ENCODE measurements around the gene TARS2.

TARS2 gene

DNA sequence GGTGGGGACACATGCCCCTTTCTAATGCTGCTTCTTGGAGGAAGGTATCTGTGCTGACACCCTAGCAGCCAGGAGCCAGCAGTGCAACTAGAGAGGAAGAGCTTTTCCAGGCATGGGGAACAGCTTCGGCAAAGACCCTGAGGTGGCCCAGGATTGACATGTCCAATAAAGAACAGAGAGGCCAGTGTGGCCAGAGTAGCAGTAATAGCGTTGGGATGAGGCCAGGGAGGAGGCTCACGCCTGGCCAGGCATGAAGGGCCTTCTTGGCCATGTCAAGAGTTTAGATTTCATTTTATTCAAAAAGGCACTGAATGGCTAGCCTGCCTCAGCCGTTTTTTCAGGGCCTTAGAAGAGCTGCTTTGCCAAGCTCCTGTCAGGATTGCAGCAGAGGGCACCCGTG is 45.6 kb downstream of the TARS2 start:
- TF ChIP-seq MYC (IDR thresholded peaks at IDR 0.05; ENCODE audit: low read depth, low read length) = no peak
- TF ChIP-seq, protein P1, sequence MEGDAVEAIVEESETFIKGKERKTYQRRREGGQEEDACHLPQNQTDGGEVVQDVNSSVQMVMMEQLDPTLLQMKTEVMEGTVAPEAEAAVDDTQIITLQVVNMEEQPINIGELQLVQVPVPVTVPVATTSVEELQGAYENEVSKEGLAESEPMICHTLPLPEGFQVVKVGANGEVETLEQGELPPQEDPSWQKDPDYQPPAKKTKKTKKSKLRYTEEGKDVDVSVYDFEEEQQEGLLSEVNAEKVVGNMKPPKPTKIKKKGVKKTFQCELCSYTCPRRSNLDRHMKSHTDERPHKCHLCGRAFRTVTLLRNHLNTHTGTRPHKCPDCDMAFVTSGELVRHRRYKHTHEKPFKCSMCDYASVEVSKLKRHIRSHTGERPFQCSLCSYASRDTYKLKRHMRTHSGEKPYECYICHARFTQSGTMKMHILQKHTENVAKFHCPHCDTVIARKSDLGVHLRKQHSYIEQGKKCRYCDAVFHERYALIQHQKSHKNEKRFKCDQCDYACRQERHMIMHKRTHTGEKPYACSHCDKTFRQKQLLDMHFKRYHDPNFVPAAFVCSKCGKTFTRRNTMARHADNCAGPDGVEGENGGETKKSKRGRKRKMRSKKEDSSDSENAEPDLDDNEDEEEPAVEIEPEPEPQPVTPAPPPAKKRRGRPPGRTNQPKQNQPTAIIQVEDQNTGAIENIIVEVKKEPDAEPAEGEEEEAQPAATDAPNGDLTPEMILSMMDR (IDR thresholded peaks at IDR 0.05; ENCODE audit: low read depth, low read length) = no peak
- no peak for TF ChIP-seq POLR2A (IDR thresholded peaks at IDR 0.05; ENCODE audit: extremely low read depth, insufficient read length)
- TF ChIP-seq, protein P2, sequence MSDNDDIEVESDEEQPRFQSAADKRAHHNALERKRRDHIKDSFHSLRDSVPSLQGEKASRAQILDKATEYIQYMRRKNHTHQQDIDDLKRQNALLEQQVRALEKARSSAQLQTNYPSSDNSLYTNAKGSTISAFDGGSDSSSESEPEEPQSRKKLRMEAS (IDR thresholded peaks at IDR 0.05; ENCODE audit: low read depth, low read length) = no peak
- H3K4me3 ChIP-seq (ENCODE audit: low read depth, low read length) = no peak overlapping the region
- DNase-seq (ENCODE audit: low read depth) = no peak

DNA sequence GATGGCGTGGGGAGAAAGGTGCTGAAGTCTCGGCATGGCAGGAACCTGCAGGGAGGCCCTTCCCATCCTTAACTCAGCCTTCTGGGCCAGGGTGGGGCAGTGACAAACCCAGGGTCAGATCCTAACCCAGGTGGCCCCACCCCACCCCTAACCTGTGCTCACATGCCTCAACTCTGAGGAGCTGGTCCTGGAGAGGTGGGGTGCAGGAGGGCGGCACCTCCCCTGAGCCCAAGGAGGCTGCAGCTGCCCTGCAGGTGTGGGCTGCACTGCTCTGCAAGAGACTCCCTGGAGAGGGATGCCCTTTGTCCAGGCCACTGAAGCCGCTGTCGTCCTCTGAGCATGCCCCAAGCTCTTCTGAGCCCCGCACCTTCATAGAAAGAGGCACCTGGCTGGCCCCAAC is 46.8 kb downstream of the TARS2 start:
- TF ChIP-seq MYC (IDR thresholded peaks at IDR 0.05; ENCODE audit: low read depth, low read length) (no peak), POLR2A (IDR thresholded peaks at IDR 0.05; ENCODE audit: extremely low read depth, insufficient read length) (no peak)
- TF ChIP-seq, protein P1 (IDR thresholded peaks at IDR 0.05; ENCODE audit: low read depth, low read length) = no peak
- TF ChIP-seq, protein P2 (IDR thresholded peaks at IDR 0.05; ENCODE audit: low read depth, low read length) = no peak
- no peak for DNase-seq (ENCODE audit: low read depth)
- H3K4me3 ChIP-seq (ENCODE audit: low read depth, low read length) = no peak overlapping the region

DNA sequence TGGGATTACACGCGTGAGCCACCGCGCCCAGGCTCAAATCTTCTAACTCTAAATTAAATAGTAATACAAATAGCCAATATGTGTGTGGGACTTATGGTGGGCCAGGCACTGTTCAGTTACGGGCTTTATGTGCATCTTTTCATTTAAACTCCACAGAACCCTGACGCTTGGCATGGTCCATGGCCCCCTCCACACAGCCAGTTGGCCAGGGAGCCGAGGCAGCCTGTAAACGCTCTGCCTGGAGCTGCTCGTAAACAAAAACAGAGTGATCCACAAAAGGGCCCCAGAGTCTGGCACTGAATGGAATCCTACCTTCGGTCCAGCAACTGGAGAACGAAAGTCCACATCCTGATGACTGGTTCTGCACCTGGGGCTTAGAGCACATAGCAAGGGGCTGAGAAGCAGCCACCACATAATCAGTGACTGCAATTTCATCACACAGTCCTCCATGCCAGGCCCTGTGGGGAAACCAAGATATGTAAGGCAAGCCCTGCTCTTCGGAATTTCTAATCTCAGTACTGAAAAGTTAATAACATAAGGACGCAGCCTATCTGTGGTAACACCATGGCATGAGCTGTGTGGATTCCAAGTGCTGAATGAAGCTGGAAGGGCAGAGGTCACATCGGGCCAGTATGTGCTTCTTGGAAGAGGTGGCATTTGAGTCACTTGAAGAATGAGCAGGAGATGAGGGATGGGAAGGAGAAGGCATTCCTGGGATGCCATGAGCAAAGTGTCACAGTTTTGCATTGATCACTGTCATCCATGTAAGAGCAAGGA is 48.5 kb downstream of the TARS2 start:
- no peak overlapping the region for H3K4me3 ChIP-seq (ENCODE audit: low read depth, low read length)
- TF ChIP-seq MYC (IDR thresholded peaks at IDR 0.05; ENCODE audit: low read depth, low read length) (no peak), POLR2A (IDR thresholded peaks at IDR 0.05; ENCODE audit: extremely low read depth, insufficient read length) (no peak)
- TF ChIP-seq, protein P1 (IDR thresholded peaks at IDR 0.05; ENCODE audit: low read depth, low read length) = no peak
- TF ChIP-seq, protein P2 (IDR thresholded peaks at IDR 0.05; ENCODE audit: low read depth, low read length) = no peak
- no peak for DNase-seq (ENCODE audit: low read depth)

DNA sequence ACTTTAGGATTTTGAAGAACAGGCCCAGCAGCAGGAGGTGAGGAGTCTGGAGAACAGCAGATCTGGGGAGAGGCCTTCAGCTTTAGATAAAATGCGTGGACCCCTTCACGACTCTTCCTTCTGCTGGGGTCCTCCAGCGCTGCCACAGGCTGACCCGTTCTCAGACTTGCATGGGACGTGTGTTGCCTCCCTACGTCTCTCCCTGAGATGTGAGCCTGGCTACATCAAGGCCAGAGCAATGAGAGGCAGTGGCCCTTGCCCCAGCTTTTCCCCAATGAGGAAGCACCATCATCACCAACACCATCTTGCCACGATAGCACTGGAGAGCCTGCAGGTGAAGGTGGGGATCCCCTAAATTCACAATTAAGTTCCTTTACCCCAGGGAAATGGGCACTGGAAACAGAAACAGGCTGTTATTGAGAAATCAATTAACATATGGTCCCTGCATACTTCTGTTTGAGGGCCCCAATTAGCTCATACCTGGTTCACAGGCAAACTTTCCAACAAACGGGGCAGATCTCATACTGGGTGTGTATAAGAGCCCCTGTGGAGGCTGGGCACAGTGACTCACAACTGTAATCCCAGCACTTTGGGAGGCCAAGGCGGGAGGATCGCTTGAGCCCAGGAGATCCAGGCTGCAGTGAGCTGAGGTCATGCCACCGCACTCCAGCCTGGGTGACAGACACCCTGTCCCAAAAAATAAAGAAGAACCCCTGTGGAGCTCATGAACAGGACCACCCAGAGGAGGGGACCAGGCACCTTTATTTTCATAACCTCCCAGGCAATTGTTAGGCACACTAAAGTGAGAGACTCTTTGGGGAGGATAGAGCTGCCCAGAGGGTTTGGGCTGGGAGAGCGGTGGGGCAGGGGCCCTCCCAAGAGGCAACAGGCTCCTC is 49.9 kb downstream of the TARS2 start:
- TF ChIP-seq, protein P2 (IDR thresholded peaks at IDR 0.05; ENCODE audit: low read depth, low read length) = no peak
- TF ChIP-seq MYC (IDR thresholded peaks at IDR 0.05; ENCODE audit: low read depth, low read length) (no peak), POLR2A (IDR thresholded peaks at IDR 0.05; ENCODE audit: extremely low read depth, insufficient read length) (no peak)
- TF ChIP-seq, protein P1 (IDR thresholded peaks at IDR 0.05; ENCODE audit: low read depth, low read length) = no peak
- peak; percentile 46 for DNase-seq (ENCODE audit: low read depth)
- H3K4me3 ChIP-seq (ENCODE audit: low read depth, low read length) = no peak overlapping the region

DNA sequence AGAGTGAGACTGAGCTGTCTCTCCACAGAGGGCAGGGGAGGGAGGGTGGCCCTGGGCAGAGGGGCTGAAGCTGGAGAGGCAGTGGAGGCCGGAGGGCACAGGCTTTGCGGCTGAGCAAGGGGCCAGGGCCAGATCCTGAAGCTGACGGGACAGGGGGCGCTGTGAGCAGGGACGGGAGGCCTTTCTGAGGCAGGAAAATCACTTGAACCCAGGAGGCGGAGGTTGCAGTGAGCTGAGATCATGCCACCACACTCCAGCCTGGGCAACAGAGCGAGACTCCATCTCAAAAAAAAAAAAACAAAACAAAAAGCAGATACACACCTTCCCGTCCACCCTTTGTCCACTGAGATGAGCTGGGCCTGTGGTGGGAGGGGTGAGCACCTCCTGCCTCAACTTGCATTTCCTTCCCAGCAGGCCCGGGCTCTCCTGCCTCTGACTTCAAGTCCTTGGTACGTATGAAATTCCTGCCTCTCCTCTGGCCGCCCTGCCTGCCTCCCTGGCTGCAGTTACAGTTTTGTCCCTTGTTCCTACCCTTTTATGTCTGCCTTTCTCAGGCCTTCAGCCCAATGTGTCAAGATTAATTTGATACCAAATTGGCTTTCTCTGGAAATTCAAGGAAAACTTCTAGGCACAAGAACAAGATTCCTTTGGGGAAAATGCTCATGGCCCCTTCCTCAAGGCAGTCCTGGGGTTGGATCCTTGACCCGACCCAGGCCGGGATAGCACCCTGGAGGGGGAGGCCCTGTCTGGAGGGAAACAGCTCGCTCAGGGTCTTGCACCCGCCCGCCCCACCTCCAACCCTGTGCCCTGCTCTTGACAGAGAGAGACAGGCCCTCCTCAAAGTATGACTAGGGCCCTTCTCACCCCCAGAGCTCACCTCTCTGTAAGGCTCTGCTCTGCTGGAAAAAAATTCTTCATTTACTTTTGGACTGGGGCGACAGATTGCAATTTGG is 50.8 kb downstream of the TARS2 start:
- no peak overlapping the region for H3K4me3 ChIP-seq (ENCODE audit: low read depth, low read length)

More for the DNA sequence above, 50.8 kb downstream of the TARS2 start:
- TF ChIP-seq, protein P1 (IDR thresholded peaks at IDR 0.05; ENCODE audit: low read depth, low read length) = no peak
- no peak for TF ChIP-seq MYC (IDR thresholded peaks at IDR 0.05; ENCODE audit: low read depth, low read length)
- TF ChIP-seq POLR2A (IDR thresholded peaks at IDR 0.05; ENCODE audit: extremely low read depth, insufficient read length) = no peak
- TF ChIP-seq, protein P2 (IDR thresholded peaks at IDR 0.05; ENCODE audit: low read depth, low read length) = no peak
- DNase-seq (ENCODE audit: low read depth) = no peak

Data from NB4 (cell line).